H9 (cell line): ENCODE data around the gene SLC22A16. TPM values are rescaled to one million over a fixed set of nuclear protein-coding genes. Genes with fewer than 3 reads are reported as not detected.

Source experiments
- DNase-seq: peaks from one replicate; pipeline ENCODE4 v3.0.0-alpha.2; 2017
- H2AFZ ChIP-seq: one replicate; pipeline ENCODE4 v1.6.1; 2013; ENCODE audit warnings: mild to moderate bottlenecking, low read length, control low read depth, moderate library complexity
- H2AK5ac ChIP-seq: 2 replicates; pipeline ENCODE4 v1.6.1; 2013; ENCODE audit warnings: low read length, control low read depth, mixed read lengths; ENCODE audit not compliant: insufficient read length
- H2BK120ac ChIP-seq: one replicate; pipeline ENCODE4 v1.6.1; 2013; ENCODE audit warnings: low read depth, mild to moderate bottlenecking, low read length, control low read depth, inconsistent platforms; ENCODE audit not compliant: poor library complexity, severe bottlenecking
- H2BK12ac ChIP-seq: 2 replicates; pipeline ENCODE4 v1.6.1; 2013; ENCODE audit warnings: low read length, control low read depth, mixed read lengths, low read depth; ENCODE audit not compliant: insufficient read length
- H2BK15ac ChIP-seq: 2 replicates; pipeline ENCODE4 v1.6.1; 2013; ENCODE audit warnings: low read depth, low read length, control low read depth
- H2BK20ac ChIP-seq: one replicate; pipeline ENCODE4 v1.6.1; 2013; ENCODE audit warnings: low read depth, mild to moderate bottlenecking, low read length, control low read depth, inconsistent platforms; ENCODE audit not compliant: poor library complexity, severe bottlenecking
- H2BK5ac ChIP-seq: 2 replicates; pipeline ENCODE4 v1.6.1; 2013; ENCODE audit warnings: low read length, control low read depth, mixed read lengths; ENCODE audit not compliant: insufficient read length
- H3K14ac ChIP-seq: 2 replicates; pipeline ENCODE4 v1.6.1; 2013; ENCODE audit warnings: low read length, control low read depth; ENCODE audit not compliant: insufficient read depth
- H3K18ac ChIP-seq: 2 replicates; pipeline ENCODE4 v1.6.1; 2013; ENCODE audit warnings: low read depth, mild to moderate bottlenecking, mixed read lengths, low read length, control low read depth; ENCODE audit not compliant: insufficient read length
- H3K23ac ChIP-seq: 2 replicates; pipeline ENCODE4 v1.6.1; 2013; ENCODE audit warnings: low read length, control low read depth, mixed read lengths, low read depth; ENCODE audit not compliant: insufficient read length
- H3K23me2 ChIP-seq: 2 replicates; pipeline ENCODE4 v1.6.1; 2013; ENCODE audit warnings: low read depth, mild to moderate bottlenecking, mixed read lengths, low read length, control low read depth; ENCODE audit not compliant: insufficient read length, poor library complexity, severe bottlenecking
- H3K27ac ChIP-seq: 2 replicates; pipeline ENCODE4 v1.5.1; 2013; ENCODE audit warnings: low read length, control low read depth, mixed read lengths, low read depth; ENCODE audit not compliant: insufficient read length
- H3K27me3 ChIP-seq: 2 replicates; pipeline ENCODE4 v1.6.1; 2013; ENCODE audit warnings: low read length, control low read depth, inconsistent platforms; ENCODE audit not compliant: insufficient read depth
- H3K4ac ChIP-seq: 2 replicates; pipeline ENCODE4 v1.6.1; 2013; ENCODE audit warnings: low read depth, mild to moderate bottlenecking, control low read depth, inconsistent platforms, low read length, moderate library complexity
- H3K4me1 ChIP-seq: 2 replicates; pipeline ENCODE4 v1.6.1; 2013; ENCODE audit warnings: low read length, control low read depth, inconsistent platforms; ENCODE audit not compliant: insufficient read depth
- H3K4me2 ChIP-seq: 2 replicates; pipeline ENCODE4 v1.6.1; 2013; ENCODE audit warnings: low read length, control low read depth, mixed read lengths; ENCODE audit not compliant: insufficient read length, insufficient read depth
- H3K56ac ChIP-seq: 2 replicates; pipeline ENCODE4 v1.6.1; 2013; ENCODE audit warnings: low read depth, mild to moderate bottlenecking, mixed read lengths, low read length, control low read depth; ENCODE audit not compliant: insufficient read length
- H3K79me1 ChIP-seq: 2 replicates; pipeline ENCODE4 v1.6.1; 2013; ENCODE audit warnings: low read depth, mild to moderate bottlenecking, moderate library complexity, low read length, control low read depth, inconsistent platforms; ENCODE audit not compliant: insufficient read depth, poor library complexity, severe bottlenecking
- H3K79me2 ChIP-seq: 2 replicates; pipeline ENCODE4 v1.6.1; 2013; ENCODE audit warnings: low read length, control low read depth, inconsistent platforms; ENCODE audit not compliant: insufficient read depth
- H3K9ac ChIP-seq: 2 replicates; pipeline ENCODE4 v1.6.1; 2013; ENCODE audit warnings: low read length, control low read depth, mixed read lengths; ENCODE audit not compliant: insufficient read length; ENCODE audit errors: extremely low read depth
- H3K9me3 ChIP-seq: one replicate; pipeline ENCODE4 v1.6.1; 2013; ENCODE audit warnings: low read depth, low read length, inconsistent platforms; ENCODE audit not compliant: control insufficient read depth
- H3T11ph ChIP-seq: one replicate; pipeline ENCODE4 v1.6.1; 2013; ENCODE audit warnings: mild to moderate bottlenecking, low read length, control low read depth, inconsistent platforms
- H4K20me1 ChIP-seq: one replicate; pipeline ENCODE4 v1.6.1; 2013; ENCODE audit not compliant: control insufficient read depth, insufficient read length, insufficient read depth
- H4K5ac ChIP-seq: 2 replicates; pipeline ENCODE4 v1.6.1; 2013; ENCODE audit warnings: low read depth, mild to moderate bottlenecking, mixed read lengths, low read length, control low read depth; ENCODE audit not compliant: insufficient read length
- H4K8ac ChIP-seq: replicated peaks from 2 replicates; pipeline ENCODE4 v1.6.1; 2013; ENCODE audit warnings: low read length, control low read depth, mixed read lengths, low read depth; ENCODE audit not compliant: insufficient read length
- H4K91ac ChIP-seq: 2 replicates; pipeline ENCODE4 v1.6.1; 2013; ENCODE audit warnings: low read depth, mild to moderate bottlenecking, moderate library complexity, mixed read lengths, low read length, control low read depth; ENCODE audit not compliant: insufficient read length
- H3K27ac Mint-ChIP-seq, 3 experiments: 2 replicates in 2 of 3; 3 replicates in 1 of 3; pipeline ENCODE4 v1.8.0; 2020 to 2021; ENCODE audit warnings: mixed read lengths in 3 of 3, mild to moderate bottlenecking in 1 of 3, moderate library complexity in 1 of 3
- H3K27me3 Mint-ChIP-seq: 2 replicates; pipeline ENCODE4 v1.8.0; 2021; ENCODE audit warnings: low read depth, mild to moderate bottlenecking, moderate library complexity, mixed read lengths
- H3K36me3 Mint-ChIP-seq, 3 experiments: 2 replicates in 2 of 3; 3 replicates in 1 of 3; pipeline ENCODE4 v1.8.0; 2020 to 2021; ENCODE audit warnings: low read depth in 3 of 3, mixed read lengths in 3 of 3; ENCODE audit not compliant: insufficient read depth in 1 of 3
- H3K4me1 Mint-ChIP-seq, 2 experiments: 2 replicates each; pipeline ENCODE4 v1.8.0; 2020; ENCODE audit warnings: mixed read lengths in 2 of 2
- H3K4me3 Mint-ChIP-seq, 2 experiments: 2 replicates in 1 of 2; 3 replicates in 1 of 2; pipeline ENCODE4 v1.8.0; 2020 to 2021; ENCODE audit warnings: mild to moderate bottlenecking in 2 of 2, mixed read lengths in 2 of 2, moderate library complexity in 1 of 2
- H3K9me3 Mint-ChIP-seq, 2 experiments: 2 replicates in 1 of 2; 3 replicates in 1 of 2; pipeline ENCODE4 v1.8.0; 2020; ENCODE audit warnings: mild to moderate bottlenecking in 2 of 2, mixed read lengths in 2 of 2, moderate library complexity in 1 of 2
- WGBS: extraction: QIAGEN DNeasy Blood & Tissue Kit; methylation state at CpG from one replicate; pipeline ENCODE4 v1.1.7; 2013; ENCODE audit warnings: missing lambda C conversion rate, low lambda C conversion rate, mixed read lengths; ENCODE audit not compliant: insufficient read length; ENCODE audit errors: extremely low coverage; 5-methylcytosine and 5-hydroxymethylcytosine counted together
- total RNA-seq: library from RNA; stranded (reverse); gene quantifications from 2 replicates; pipeline ENCODE4 v1.2.1, GENCODE V29; 2021
- TF ChIP-seq, protein P1 (sequence below): fragments of 200-600 bp; sonication (generic); conservative IDR thresholded peaks from 3 replicates; pipeline ENCODE4 v1.8.0; 2021; ENCODE audit warnings: antibody characterized with exemption, mild to moderate bottlenecking

The SLC22A16 gene
- total RNA-seq, 1 experiment from 2014 or later, result not detected

DNA sequence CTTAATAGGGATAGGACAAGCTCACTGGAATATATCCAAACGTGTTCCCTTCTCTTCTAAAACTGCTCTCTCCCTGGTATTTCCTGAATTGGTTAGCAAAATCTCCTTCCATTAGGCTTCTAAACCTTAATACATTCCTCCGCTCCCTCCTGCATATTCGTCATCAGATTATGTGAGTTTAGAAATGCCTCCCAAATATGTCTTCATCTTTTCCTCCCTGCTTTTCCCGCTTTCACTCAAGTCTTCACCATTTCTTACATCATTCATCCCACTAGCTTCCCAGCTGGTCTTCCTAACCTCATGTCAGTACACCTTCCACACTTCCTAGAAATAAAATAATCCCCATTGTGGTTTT lies 26.9 kb downstream of the SLC22A16 start:
- no CpG with 5 or more reads among the region's 4 CpGs for WGBS
- Histone ChIP-seq H3K56ac (no peak overlapping the region), H4K5ac (no peak overlapping the region), H3K27me3 (no peaks in the 10 kb centered on the region), H4K20me1 (no peaks in the 10 kb centered on the region), H3K27ac (no peak overlapping the region), H3K9me3 (no peaks in the 10 kb centered on the region), H2AK5ac (no peak overlapping the region), H2BK120ac (no peak overlapping the region), H4K91ac (no peak overlapping the region), H3K79me2 (no peaks in the 10 kb centered on the region), H2BK5ac (no peak overlapping the region), H3K4ac (no peak overlapping the region), H3K23me2 (no peaks in the 10 kb centered on the region), H4K8ac (no peak overlapping the region), H3K18ac (no peak overlapping the region), H3K9ac (no peak overlapping the region), H2BK15ac (no peak overlapping the region), H3K14ac (no peak overlapping the region), H3K79me1 (no peaks in the 10 kb centered on the region), H2BK12ac (no peak overlapping the region), H3K4me2 (no peak overlapping the region), H3T11ph (no peak overlapping the region), H2BK20ac (no peak overlapping the region), H2AFZ (no peak overlapping the region), H3K23ac (no peak overlapping the region), H3K4me1 (no peaks in the 10 kb centered on the region)
- H3K9me3 Mint-ChIP-seq, result peaks cover 0 to 2% of the 10 kb centered on the region in 2 experiments; a peak in 1 of 5 replicates
- no peaks in the 10 kb centered on the region; the same call in 1 of the 2 replicates for H3K27me3 Mint-ChIP-seq
- H3K36me3 Mint-ChIP-seq, result no peaks in the 10 kb centered on the region; a peak in 1 of 7 replicates
- no peak overlapping the region for H3K27ac Mint-ChIP-seq
- TF ChIP-seq, protein P1, sequence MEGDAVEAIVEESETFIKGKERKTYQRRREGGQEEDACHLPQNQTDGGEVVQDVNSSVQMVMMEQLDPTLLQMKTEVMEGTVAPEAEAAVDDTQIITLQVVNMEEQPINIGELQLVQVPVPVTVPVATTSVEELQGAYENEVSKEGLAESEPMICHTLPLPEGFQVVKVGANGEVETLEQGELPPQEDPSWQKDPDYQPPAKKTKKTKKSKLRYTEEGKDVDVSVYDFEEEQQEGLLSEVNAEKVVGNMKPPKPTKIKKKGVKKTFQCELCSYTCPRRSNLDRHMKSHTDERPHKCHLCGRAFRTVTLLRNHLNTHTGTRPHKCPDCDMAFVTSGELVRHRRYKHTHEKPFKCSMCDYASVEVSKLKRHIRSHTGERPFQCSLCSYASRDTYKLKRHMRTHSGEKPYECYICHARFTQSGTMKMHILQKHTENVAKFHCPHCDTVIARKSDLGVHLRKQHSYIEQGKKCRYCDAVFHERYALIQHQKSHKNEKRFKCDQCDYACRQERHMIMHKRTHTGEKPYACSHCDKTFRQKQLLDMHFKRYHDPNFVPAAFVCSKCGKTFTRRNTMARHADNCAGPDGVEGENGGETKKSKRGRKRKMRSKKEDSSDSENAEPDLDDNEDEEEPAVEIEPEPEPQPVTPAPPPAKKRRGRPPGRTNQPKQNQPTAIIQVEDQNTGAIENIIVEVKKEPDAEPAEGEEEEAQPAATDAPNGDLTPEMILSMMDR, result no peak
- peaks cover 0 to 7% of the 10 kb centered on the region in 2 experiments; a peak in 2 of 4 replicates for H3K4me1 Mint-ChIP-seq
- DNase-seq, result no peak
- no peak overlapping the region for H3K4me3 Mint-ChIP-seq
